ENCODE data around the gene DET1.

The DET1 gene

GRCh38 chr15:88546248-88547129, at the start of gene DET1:
Gene DET1 (minus strand): TSS chr15:88546681. CDS start chr15:88531705, 14,976 bp downstream.
- peak within 1 kb of the TSS; percentile 60 for H3K4me3 ChIP-seq (ENCODE audit: low read depth, low read length)
- TF ChIP-seq CTCF (IDR thresholded peaks at IDR 0.05; ENCODE audit: borderline replicate concordance, insufficient read depth, low read depth, low read length): peak; percentile 85

- no peak for TF ChIP-seq CTCF (IDR thresholded peaks at IDR 0.05; ENCODE audit: borderline replicate concordance, insufficient read depth, low read depth, low read length)
- no peak overlapping the region for H3K4me3 ChIP-seq (ENCODE audit: low read depth, low read length)
Observed at GRCh38 chr15:88591384-88591783, 44.9 kb upstream of the DET1 start.

- no peak overlapping the region for H3K4me3 ChIP-seq (ENCODE audit: low read depth, low read length)
- TF ChIP-seq CTCF (IDR thresholded peaks at IDR 0.05; ENCODE audit: borderline replicate concordance, insufficient read depth, low read depth, low read length): no peak
Observed at GRCh38 chr15:88590759-88591158, 44.3 kb upstream of the DET1 start.

- no peak overlapping the region for H3K4me3 ChIP-seq (ENCODE audit: low read depth, low read length)
- no peak for TF ChIP-seq CTCF (IDR thresholded peaks at IDR 0.05; ENCODE audit: borderline replicate concordance, insufficient read depth, low read depth, low read length)
Observed at GRCh38 chr15:88586401-88587162, 40.1 kb upstream of the DET1 start.

- no peak for TF ChIP-seq CTCF (IDR thresholded peaks at IDR 0.05; ENCODE audit: borderline replicate concordance, insufficient read depth, low read depth, low read length)
- no peak overlapping the region for H3K4me3 ChIP-seq (ENCODE audit: low read depth, low read length)
Observed at GRCh38 chr15:88580532-88580931, 34.1 kb upstream of the DET1 start.

- no peak overlapping the region for H3K4me3 ChIP-seq (ENCODE audit: low read depth, low read length)
- TF ChIP-seq CTCF (IDR thresholded peaks at IDR 0.05; ENCODE audit: borderline replicate concordance, insufficient read depth, low read depth, low read length): no peak
Observed at GRCh38 chr15:88579322-88579721, 32.8 kb upstream of the DET1 start.
